K562 (cell line): ENCODE data around the gene CHST13. TPM values are rescaled to one million over a fixed set of nuclear protein-coding genes. Genes with fewer than 3 reads are reported as not detected.

Experiments used
- ATAC-seq: fragments of 200-7000 bp; cut with Tn5 transposase; 3 replicates; pipeline ENCODE4 v1.9.1; 2020; ENCODE audit warnings: moderate library complexity
- BruUV-seq: library from RNA; stranded (reverse); fragments of 400-500 nt; replicated peaks from 2 replicates; lab custom pipeline; 2021; lab: Mats Ljungman, UMichigan
- CTCF ChIA-PET: fragments of 300-600 bp; formaldehyde crosslinking; extraction: SDS; loops from one replicate; lab custom pipeline; 2021; ENCODE audit warnings: low intra/inter-chr PET ratio; lab: Yijun Ruan, JAX
- POLR2A ChIA-PET: fragments of 300-600, 350-650 bp; sonication (Branson Sonifier 250); formaldehyde crosslinking; extraction: SDS; loops from one replicate; lab custom pipeline; 2021; ENCODE audit warnings: antibody characterized with exemption, inconsistent platforms; lab: Yijun Ruan, JAX
- DNase-seq, 4 experiments: peaks; one replicate each; pipeline versions ENCODE4 v3.0.0 to v3.0.0-alpha.2; 2011 to 2018; ENCODE audit warnings: low spot score in 3 of 4, mixed read lengths in 3 of 4; ENCODE audit errors: extremely low read depth in 1 of 4
- FAIRE-seq: peaks from 2 replicates; lab custom pipeline; 2011; peaks lifted over from hg19 to GRCh38; lab: Jason Lieb, UNC
- H2AFZ ChIP-seq: 2 replicates; pipeline ENCODE4 v1.6.0; 2011; ENCODE audit warnings: low read depth, low read length, control low read depth, inconsistent platforms
- H3K27ac ChIP-seq: fragments of 200-600 bp; 3 replicates; pipeline ENCODE4 v1.8.0; 2011; ENCODE audit warnings: low read depth, mild to moderate bottlenecking, control low read depth, inconsistent platforms, low read length, moderate library complexity, mixed read lengths; ENCODE audit errors: extremely low read depth
- H3K27me3 ChIP-seq, 2 experiments: fragments of 300-600 bp in 1 of 2; 2 replicates in 1 of 2; 3 replicates in 1 of 2; pipeline versions ENCODE4 v1.6.0 to v1.8.0; 2011; ENCODE audit warnings: inconsistent platforms in 2 of 2, low read length in 2 of 2, mild to moderate bottlenecking in 1 of 2, mixed read lengths in 1 of 2, moderate library complexity in 1 of 2; ENCODE audit not compliant: control insufficient read depth in 2 of 2, insufficient read depth in 2 of 2
- H3K36me3 ChIP-seq: fragments of 300-600 bp; 3 replicates; pipeline ENCODE4 v1.8.0; 2011; ENCODE audit warnings: mild to moderate bottlenecking, low read length, inconsistent platforms; ENCODE audit not compliant: control insufficient read depth, insufficient read depth
- H3K4me1 ChIP-seq, 2 experiments: fragments of 200-600 bp in 1 of 2; replicated peaks in 1 of 2; 2 replicates in 1 of 2; 3 replicates in 1 of 2; pipeline versions ENCODE4 v1.5.1 to v1.8.0; 2011; ENCODE audit warnings: inconsistent platforms in 2 of 2, low read length in 2 of 2, mild to moderate bottlenecking in 1 of 2, mixed read lengths in 1 of 2, moderate library complexity in 1 of 2; ENCODE audit not compliant: control insufficient read depth in 2 of 2, insufficient read depth in 2 of 2
- H3K4me2 ChIP-seq: 2 replicates; pipeline ENCODE4 v1.6.1; 2011; ENCODE audit warnings: low read length, control low read depth, inconsistent platforms, mixed read lengths; ENCODE audit not compliant: insufficient read depth
- H3K4me3 ChIP-seq: fragments of 200-600 bp; sonication (generic), shearing (Covaris generic); 2 replicates; pipeline ENCODE4 v1.5.1; 2016; ENCODE audit warnings: control low read depth, inconsistent platforms
- H3K79me2 ChIP-seq: fragments of 200-600 bp; 3 replicates; pipeline ENCODE4 v1.8.0; 2011; ENCODE audit warnings: low read length, inconsistent platforms; ENCODE audit not compliant: control insufficient read depth, insufficient read depth
- H3K9ac ChIP-seq, 2 experiments: 2 replicates each; pipeline versions ENCODE4 v1.6.0 to v1.6.1; 2011; ENCODE audit warnings: low read depth in 2 of 2, low read length in 2 of 2, control low read depth in 1 of 2, inconsistent platforms in 1 of 2, mild to moderate bottlenecking in 1 of 2, mixed read lengths in 1 of 2; ENCODE audit not compliant: insufficient read depth in 1 of 2
- H3K9me1 ChIP-seq: one replicate; pipeline ENCODE4 v1.6.0; 2011; ENCODE audit warnings: inconsistent platforms, mild to moderate bottlenecking, low read length, moderate library complexity; ENCODE audit not compliant: control insufficient read depth, insufficient read depth
- H3K9me3 ChIP-seq: replicated peaks from 2 replicates; pipeline ENCODE4 v1.5.1; 2011; ENCODE audit warnings: low read depth, low read length, inconsistent platforms; ENCODE audit not compliant: control insufficient read depth, insufficient read depth
- H4K20me1 ChIP-seq: replicated peaks from 2 replicates; pipeline ENCODE4 v1.6.1; 2011; ENCODE audit warnings: low read length, inconsistent platforms, mixed read lengths; ENCODE audit not compliant: control insufficient read depth, insufficient read depth
- ARNT ChIP-seq, 2 experiments: fragments of 450-650 bp; IDR thresholded peaks; 2 replicates each; pipeline ENCODE4 v1.6.1; 2016; ENCODE audit warnings: mild to moderate bottlenecking in 1 of 2
- HOXB6 ChIP-seq: fragments of 250-450 bp; sonication (Bioruptor Pico); IDR thresholded peaks from 2 replicates; pipeline ENCODE4 v1.5.1; 2022; ENCODE audit warnings: mild to moderate bottlenecking, borderline replicate concordance
- ILF3 ChIP-seq: fragments of 450-650 bp; IDR thresholded peaks from 2 replicates; pipeline ENCODE4 v1.6.1; 2018; ENCODE audit warnings: antibody characterized with exemption, mild to moderate bottlenecking, moderate library complexity, borderline replicate concordance
- LEF1 ChIP-seq: fragments of 450-650 bp; IDR thresholded peaks from 2 replicates; pipeline ENCODE4 v1.6.1; 2016; ENCODE audit warnings: mild to moderate bottlenecking
- MTF1 ChIP-seq: fragments of 250-450 bp; sonication (Bioruptor Pico); IDR thresholded peaks from 2 replicates; pipeline ENCODE4 v1.9.0; 2021; ENCODE audit warnings: moderate library complexity, mild to moderate bottlenecking, inconsistent platforms, borderline replicate concordance
- TAF9B ChIP-seq: fragments of 450-650 bp; IDR thresholded peaks from 2 replicates; pipeline ENCODE4 v1.6.1; 2018; ENCODE audit warnings: mild to moderate bottlenecking; ENCODE audit not compliant: partially characterized antibody
- TCFL5 ChIP-seq: fragments of 250-450 bp; sonication (Bioruptor Pico); conservative IDR thresholded peaks from 2 replicates; pipeline ENCODE4 v1.6.1; 2021; ENCODE audit warnings: mild to moderate bottlenecking, moderate library complexity, matching md5 sums
- WGBS: fragments of 100-300 bp; shearing (Covaris generic); methylation state at CpG from one replicate; pipeline ENCODE4 v1.1.6; 2016; ENCODE audit warnings: low coverage, mixed read lengths; ENCODE audit not compliant: insufficient coverage; ENCODE audit errors: missing lambda C conversion rate; 5-methylcytosine and 5-hydroxymethylcytosine counted together
- in situ Hi-C: fragments of 300-500 bp; cut with MboI; formaldehyde crosslinking; loops from 4 replicates; pipeline ENCODE4 v1.15.0; 2018; ENCODE audit warnings: inconsistent platforms, mixed read lengths
- intact Hi-C: fragments of 100-400 bp; cut with micrococcal nuclease; formaldehyde crosslinking; loops from 2 replicates; pipeline ENCODE4 v1.14.2; 2022
- polyA plus RNA-seq, 8 experiments: library from polyadenylated mRNA; depleted of rRNA in 4 of 8; stranded (reverse) in 5 of 8; unstranded in 3 of 8; fragments of >200 nt; fragmentation: Nextera tagmentation in 2 of 8; fragmentation: Illumina TruSeq in 1 of 8; extraction: Ambion mirVana in 2 of 8; extraction: Trizol in 1 of 8; gene quantifications; 2 replicates each; pipeline versions ENCODE4 v1.2.1 to v1.2.3, GENCODE V29; 2011 to 2014; ENCODE audit warnings: inconsistent platforms in 1 of 8, missing spikeins in 1 of 8
- total RNA-seq, 7 experiments: library from RNA; depleted of rRNA in 6 of 7; stranded (reverse); fragments of >200 nt in 6 of 7; fragmentation: Illumina TruSeq in 2 of 7; extraction: Trizol in 2 of 7; gene quantifications; 2 replicates each; pipeline versions ENCODE4 v1.2.1 to v1.2.3, GENCODE V29; 2011 to 2021; ENCODE audit warnings: low replicate concordance in 1 of 7
- TF ChIP-seq, protein P1 (sequence below): fragments of 450-650 bp; IDR thresholded peaks from 2 replicates; pipeline ENCODE4 v1.6.1; 2016; ENCODE audit warnings: antibody characterized with exemption
- TF ChIP-seq, protein P2 (sequence below): sonication (generic); IDR thresholded peaks from 2 replicates; pipeline ENCODE4 v1.6.1; 2016
- TF ChIP-seq, protein P3 (sequence below): fragments of 250-450 bp; sonication (Bioruptor Pico); IDR thresholded peaks from 2 replicates; pipeline ENCODE4 v1.8.0; 2022; ENCODE audit warnings: inconsistent platforms
- TF ChIP-seq, protein P4 (sequence below): fragments of 250-450 bp; sonication (Bioruptor Pico); IDR thresholded peaks from 2 replicates; pipeline ENCODE4 v1.5.1; 2021; ENCODE audit warnings: mild to moderate bottlenecking
- TF ChIP-seq, protein P5 (sequence below): sonication (generic); formaldehyde crosslinking; IDR thresholded peaks from 2 replicates; pipeline ENCODE4 v1.8.0; 2022; ENCODE audit warnings: mild to moderate bottlenecking, missing genetic modification reagents, borderline replicate concordance

Gene CHST13
- total and polyA plus RNA-seq, 9 of the 15 experiments (the other 6 are each of a cell fraction or from before 2014, with no cell fraction given), result not detected

DNA sequence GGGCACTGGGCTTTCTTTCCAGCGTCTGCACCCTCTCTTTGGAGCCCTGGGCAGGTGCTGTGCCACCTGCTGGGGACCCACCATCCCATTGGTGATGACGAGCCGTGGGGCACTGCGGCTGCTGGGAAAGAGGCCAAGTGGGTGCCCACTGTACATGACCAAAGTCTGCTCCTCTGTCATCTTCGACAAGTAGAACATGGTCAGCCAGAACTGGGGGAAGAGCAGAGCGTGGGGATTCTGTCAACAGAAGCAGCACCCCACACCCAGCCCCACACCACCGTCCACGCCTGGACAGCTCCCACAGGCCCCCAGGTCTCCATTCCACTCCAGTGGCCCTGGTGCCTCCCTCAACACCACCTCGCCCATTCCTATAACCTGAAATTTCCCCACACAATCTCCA, 16.1 kb upstream of the CHST13 start:
- no peak overlapping the region for H3K4me2 ChIP-seq

More for the DNA sequence above, 16.1 kb upstream of the CHST13 start:
- Histone ChIP-seq H3K27ac (no peak overlapping the region), H3K9me1 (no peaks in the 10 kb centered on the region), H3K4me3 (no peak overlapping the region), H3K9ac (no peak overlapping the region), H2AFZ (no peak overlapping the region), H3K4me1 (peaks cover 0 to 11% of the 10 kb centered on the region in 2 experiments; a peak in 2 of 5 replicates), H3K9me3 (no peaks in the 10 kb centered on the region), H4K20me1 (no peaks in the 10 kb centered on the region; the same call in 1 of the 2 replicates), H3K36me3 (no peaks in the 10 kb centered on the region), H3K79me2 (no peaks in the 10 kb centered on the region), H3K27me3 (peaks cover 5 to 44% of the 10 kb centered on the region in 2 experiments; a peak in 4 of 5 replicates)
- TF ChIP-seq, protein P1, sequence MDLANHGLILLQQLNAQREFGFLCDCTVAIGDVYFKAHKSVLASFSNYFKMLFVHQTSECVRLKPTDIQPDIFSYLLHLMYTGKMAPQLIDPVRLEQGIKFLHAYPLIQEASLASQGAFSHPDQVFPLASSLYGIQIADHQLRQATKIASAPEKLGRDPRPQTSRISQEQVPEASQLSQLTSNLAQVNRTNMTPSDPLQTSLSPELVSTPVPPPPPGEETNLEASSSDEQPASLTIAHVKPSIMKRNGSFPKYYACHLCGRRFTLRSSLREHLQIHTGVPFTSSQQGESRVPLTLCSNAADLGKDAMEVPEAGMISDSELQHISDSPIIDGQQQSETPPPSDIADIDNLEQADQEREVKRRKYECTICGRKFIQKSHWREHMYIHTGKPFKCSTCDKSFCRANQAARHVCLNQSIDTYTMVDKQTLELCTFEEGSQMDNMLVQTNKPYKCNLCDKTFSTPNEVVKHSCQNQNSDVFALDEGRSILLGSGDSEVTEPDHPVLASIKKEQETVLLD, result no peak
- TF ChIP-seq TAF9B (no peak), HOXB6 (CRISPR knock-in tag) (no peak), MTF1 (CRISPR knock-in tag) (no peak), TCFL5 (CRISPR knock-in tag) (no peak), LEF1 (no peak), ILF3 (no peak), ARNT (IDR thresholded peaks at IDR 0.05) (no peak)
- TF ChIP-seq, protein P2, sequence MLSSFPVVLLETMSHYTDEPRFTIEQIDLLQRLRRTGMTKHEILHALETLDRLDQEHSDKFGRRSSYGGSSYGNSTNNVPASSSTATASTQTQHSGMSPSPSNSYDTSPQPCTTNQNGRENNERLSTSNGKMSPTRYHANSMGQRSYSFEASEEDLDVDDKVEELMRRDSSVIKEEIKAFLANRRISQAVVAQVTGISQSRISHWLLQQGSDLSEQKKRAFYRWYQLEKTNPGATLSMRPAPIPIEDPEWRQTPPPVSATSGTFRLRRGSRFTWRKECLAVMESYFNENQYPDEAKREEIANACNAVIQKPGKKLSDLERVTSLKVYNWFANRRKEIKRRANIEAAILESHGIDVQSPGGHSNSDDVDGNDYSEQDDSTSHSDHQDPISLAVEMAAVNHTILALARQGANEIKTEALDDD, result no peak
- TF ChIP-seq, protein P3, sequence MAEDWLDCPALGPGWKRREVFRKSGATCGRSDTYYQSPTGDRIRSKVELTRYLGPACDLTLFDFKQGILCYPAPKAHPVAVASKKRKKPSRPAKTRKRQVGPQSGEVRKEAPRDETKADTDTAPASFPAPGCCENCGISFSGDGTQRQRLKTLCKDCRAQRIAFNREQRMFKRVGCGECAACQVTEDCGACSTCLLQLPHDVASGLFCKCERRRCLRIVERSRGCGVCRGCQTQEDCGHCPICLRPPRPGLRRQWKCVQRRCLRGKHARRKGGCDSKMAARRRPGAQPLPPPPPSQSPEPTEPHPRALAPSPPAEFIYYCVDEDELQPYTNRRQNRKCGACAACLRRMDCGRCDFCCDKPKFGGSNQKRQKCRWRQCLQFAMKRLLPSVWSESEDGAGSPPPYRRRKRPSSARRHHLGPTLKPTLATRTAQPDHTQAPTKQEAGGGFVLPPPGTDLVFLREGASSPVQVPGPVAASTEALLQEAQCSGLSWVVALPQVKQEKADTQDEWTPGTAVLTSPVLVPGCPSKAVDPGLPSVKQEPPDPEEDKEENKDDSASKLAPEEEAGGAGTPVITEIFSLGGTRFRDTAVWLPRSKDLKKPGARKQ (CRISPR knock-in tag), result no peak
- TF ChIP-seq, protein P4, sequence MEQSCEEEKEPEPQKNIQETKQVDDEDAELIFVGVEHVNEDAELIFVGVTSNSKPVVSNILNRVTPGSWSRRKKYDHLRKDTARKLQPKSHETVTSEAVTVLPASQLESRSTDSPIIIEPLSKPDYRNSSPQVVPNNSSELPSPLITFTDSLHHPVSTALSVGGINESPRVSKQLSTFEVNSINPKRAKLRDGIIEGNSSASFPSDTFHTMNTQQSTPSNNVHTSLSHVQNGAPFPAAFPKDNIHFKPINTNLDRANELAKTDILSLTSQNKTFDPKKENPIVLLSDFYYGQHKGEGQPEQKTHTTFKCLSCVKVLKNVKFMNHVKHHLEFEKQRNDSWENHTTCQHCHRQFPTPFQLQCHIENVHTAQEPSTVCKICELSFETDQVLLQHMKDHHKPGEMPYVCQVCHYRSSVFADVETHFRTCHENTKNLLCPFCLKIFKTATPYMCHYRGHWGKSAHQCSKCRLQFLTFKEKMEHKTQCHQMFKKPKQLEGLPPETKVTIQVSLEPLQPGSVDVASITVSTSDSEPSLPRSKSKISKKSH (CRISPR knock-in tag), result no peak
- TF ChIP-seq, protein P5, sequence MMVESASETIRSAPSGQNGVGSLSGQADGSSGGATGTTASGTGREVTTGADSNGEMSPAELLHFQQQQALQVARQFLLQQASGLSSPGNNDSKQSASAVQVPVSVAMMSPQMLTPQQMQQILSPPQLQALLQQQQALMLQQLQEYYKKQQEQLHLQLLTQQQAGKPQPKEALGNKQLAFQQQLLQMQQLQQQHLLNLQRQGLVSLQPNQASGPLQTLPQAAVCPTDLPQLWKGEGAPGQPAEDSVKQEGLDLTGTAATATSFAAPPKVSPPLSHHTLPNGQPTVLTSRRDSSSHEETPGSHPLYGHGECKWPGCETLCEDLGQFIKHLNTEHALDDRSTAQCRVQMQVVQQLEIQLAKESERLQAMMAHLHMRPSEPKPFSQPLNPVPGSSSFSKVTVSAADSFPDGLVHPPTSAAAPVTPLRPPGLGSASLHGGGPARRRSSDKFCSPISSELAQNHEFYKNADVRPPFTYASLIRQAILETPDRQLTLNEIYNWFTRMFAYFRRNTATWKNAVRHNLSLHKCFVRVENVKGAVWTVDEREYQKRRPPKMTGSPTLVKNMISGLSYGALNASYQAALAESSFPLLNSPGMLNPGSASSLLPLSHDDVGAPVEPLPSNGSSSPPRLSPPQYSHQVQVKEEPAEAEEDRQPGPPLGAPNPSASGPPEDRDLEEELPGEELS (CRISPR knock-in tag), result no peak
- ATAC-seq, result no peak
- BruUV-seq, result no TSS peak
- in situ Hi-C loops (no loop called here), intact Hi-C loops (no loop called here)
- ChIA-PET CTCF (no interaction called here), POLR2A (no interaction called here)
- FAIRE-seq, result no peak
- no CpG with 5 or more reads among the region's 9 CpGs for WGBS
- DNase-seq, result no peak
